Ovary (tissue), 3 donors: Measurements from ENCODE around the gene BNC2.

Experiments
- CTCF ChIP-seq, 3 donors: fragments of 450-650 bp in 2 of 3; fragments of 200-600 bp in 1 of 3; IDR thresholded peaks; one replicate each; pipeline versions ENCODE4 v1.5.1 to v1.8.0; 2016 to 2022; ENCODE audit warnings: antibody characterized with exemption in 3 of 3, mild to moderate bottlenecking in 1 of 3
- POLR2A ChIP-seq: fragments of 450-650 bp; IDR thresholded peaks from one replicate; pipeline ENCODE4 v1.6.1; 2017; ENCODE audit warnings: antibody characterized with exemption, mild to moderate bottlenecking, moderate library complexity
- donor health status: DM: no; HTN: no; CAD: no.

- TF ChIP-seq CTCF (IDR thresholded peaks at IDR 0.05) = no peak
- no peak for TF ChIP-seq POLR2A
Measured at GRCh38 chr9:16750553-16750952, 119.9 kb downstream of the BNC2 start.
